ENCODE data around the gene DENND6A.

- TF ChIP-seq, protein P1, sequence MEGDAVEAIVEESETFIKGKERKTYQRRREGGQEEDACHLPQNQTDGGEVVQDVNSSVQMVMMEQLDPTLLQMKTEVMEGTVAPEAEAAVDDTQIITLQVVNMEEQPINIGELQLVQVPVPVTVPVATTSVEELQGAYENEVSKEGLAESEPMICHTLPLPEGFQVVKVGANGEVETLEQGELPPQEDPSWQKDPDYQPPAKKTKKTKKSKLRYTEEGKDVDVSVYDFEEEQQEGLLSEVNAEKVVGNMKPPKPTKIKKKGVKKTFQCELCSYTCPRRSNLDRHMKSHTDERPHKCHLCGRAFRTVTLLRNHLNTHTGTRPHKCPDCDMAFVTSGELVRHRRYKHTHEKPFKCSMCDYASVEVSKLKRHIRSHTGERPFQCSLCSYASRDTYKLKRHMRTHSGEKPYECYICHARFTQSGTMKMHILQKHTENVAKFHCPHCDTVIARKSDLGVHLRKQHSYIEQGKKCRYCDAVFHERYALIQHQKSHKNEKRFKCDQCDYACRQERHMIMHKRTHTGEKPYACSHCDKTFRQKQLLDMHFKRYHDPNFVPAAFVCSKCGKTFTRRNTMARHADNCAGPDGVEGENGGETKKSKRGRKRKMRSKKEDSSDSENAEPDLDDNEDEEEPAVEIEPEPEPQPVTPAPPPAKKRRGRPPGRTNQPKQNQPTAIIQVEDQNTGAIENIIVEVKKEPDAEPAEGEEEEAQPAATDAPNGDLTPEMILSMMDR (IDR thresholded peaks at IDR 0.05) = no peak
- no peak for TF ChIP-seq POLR2A (IDR thresholded peaks at IDR 0.05)
These were observed 22.8 kb upstream of the DENND6A start for GRCh38 chr3:57715686-57716085.

Measured in Peyer's patch (tissue), 4 donors.